Retina (tissue), 1 donor: ENCODE data around the gene FMN2.

ENCODE experiments used
- DNase-seq: peaks from one replicate; pipeline ENCODE4 v3.0.0-alpha.2; 2016

FMN2 gene

GRCh38 chr1:240500647-240501046 is 409.0 kb downstream of the FMN2 start:
- no peak for DNase-seq

- DNase-seq: no peak
Measured at GRCh38 chr1:240501115-240501514, 409.4 kb downstream of the FMN2 start.

- no peak for DNase-seq
Measured at GRCh38 chr1:240503036-240503435, 411.4 kb downstream of the FMN2 start.

- DNase-seq: no peak
Measured at GRCh38 chr1:240503558-240503957, 411.9 kb downstream of the FMN2 start.

GRCh38 chr1:240506176-240506575 is 414.5 kb downstream of the FMN2 start:
- DNase-seq: no peak

- DNase-seq: no peak
Measured at GRCh38 chr1:240508201-240508600, 416.5 kb downstream of the FMN2 start.

GRCh38 chr1:240508950-240509349 is 417.3 kb downstream of the FMN2 start:
- DNase-seq: peak; percentile 31

- no peak for DNase-seq
Measured at GRCh38 chr1:240511789-240512188, 420.1 kb downstream of the FMN2 start.

- DNase-seq: no peak
Measured at GRCh38 chr1:240515505-240515904, 423.8 kb downstream of the FMN2 start.

GRCh38 chr1:240516069-240516468 is 424.4 kb downstream of the FMN2 start:
- DNase-seq: no peak

- no peak for DNase-seq
Measured at GRCh38 chr1:240517891-240518290, 426.2 kb downstream of the FMN2 start.

GRCh38 chr1:240522122-240522822 is 430.6 kb downstream of the FMN2 start:
- no peak for DNase-seq

GRCh38 chr1:240524356-240525069 is 432.8 kb downstream of the FMN2 start:
- no peak for DNase-seq
